ENCODE data around the gene ATP1B3.
"Not testable (repeated sequence)": the region's sequence is repeated elsewhere in the genome, so short reads cannot be mapped to it uniquely, and the experiment has no call there.

The ATP1B3 gene

GRCh38 chr3:141876381-141876890 lies at the start of gene ATP1B3:
TSS of gene ATP1B3 (plus strand) at chr3:141876643. CDS start at chr3:141876802, 159 bp downstream.
- peak; percentile 80 for DNase-seq

GRCh38 chr3:141828487-141828886 lies 48.0 kb upstream of the ATP1B3 start:
- no peak for DNase-seq

- peak; percentile 33 for DNase-seq
Observed at GRCh38 chr3:141828890-141829289, 47.6 kb upstream of the ATP1B3 start.

- DNase-seq = no peak
Observed at GRCh38 chr3:141830508-141830907, 45.9 kb upstream of the ATP1B3 start.

- no peak for DNase-seq
Observed at GRCh38 chr3:141834292-141834691, 42.2 kb upstream of the ATP1B3 start.

- no peak for DNase-seq
Observed at GRCh38 chr3:141835557-141836229, 40.8 kb upstream of the ATP1B3 start.

- DNase-seq = no peak
Observed at GRCh38 chr3:141839389-141839788, 37.1 kb upstream of the ATP1B3 start.

GRCh38 chr3:141840737-141841544 lies 35.5 kb upstream of the ATP1B3 start:
- no peak for DNase-seq

GRCh38 chr3:141844108-141844507 lies 32.3 kb upstream of the ATP1B3 start:
- DNase-seq = no peak

- no peak for DNase-seq
Observed at GRCh38 chr3:141844812-141845211, 31.6 kb upstream of the ATP1B3 start.

- no peak for DNase-seq
Observed at GRCh38 chr3:141845407-141846049, 30.9 kb upstream of the ATP1B3 start.

- no peak for DNase-seq
Observed at GRCh38 chr3:141846050-141846433, 30.4 kb upstream of the ATP1B3 start.

GRCh38 chr3:141848159-141848748 lies 28.2 kb upstream of the ATP1B3 start:
- DNase-seq = not testable (repeated sequence)

GRCh38 chr3:141849056-141849815 lies 27.2 kb upstream of the ATP1B3 start:
- DNase-seq = no peak

GRCh38 chr3:141851411-141851810 lies 25.0 kb upstream of the ATP1B3 start:
- no peak for DNase-seq

- no peak for DNase-seq
Observed at GRCh38 chr3:141853081-141853601, 23.3 kb upstream of the ATP1B3 start.

GRCh38 chr3:141853629-141854168 lies 22.7 kb upstream of the ATP1B3 start:
- no peak for DNase-seq

- no peak for DNase-seq
Observed at GRCh38 chr3:141854599-141854998, 21.8 kb upstream of the ATP1B3 start.

- no peak for DNase-seq
Observed at GRCh38 chr3:141858312-141858711, 18.1 kb upstream of the ATP1B3 start.

- no peak for DNase-seq
Observed at GRCh38 chr3:141859651-141860050, 16.8 kb upstream of the ATP1B3 start.

GRCh38 chr3:141860086-141860669 lies 16.3 kb upstream of the ATP1B3 start:
- DNase-seq = no peak
